ENCODE measurements around the gene ADAMTS18.

GRCh38 chr16:77308163-77308561 is 126.7 kb downstream of the ADAMTS18 start:
- no peak for TF ChIP-seq EP300 (IDR thresholded peaks at IDR 0.05)
- TF ChIP-seq, protein P1, sequence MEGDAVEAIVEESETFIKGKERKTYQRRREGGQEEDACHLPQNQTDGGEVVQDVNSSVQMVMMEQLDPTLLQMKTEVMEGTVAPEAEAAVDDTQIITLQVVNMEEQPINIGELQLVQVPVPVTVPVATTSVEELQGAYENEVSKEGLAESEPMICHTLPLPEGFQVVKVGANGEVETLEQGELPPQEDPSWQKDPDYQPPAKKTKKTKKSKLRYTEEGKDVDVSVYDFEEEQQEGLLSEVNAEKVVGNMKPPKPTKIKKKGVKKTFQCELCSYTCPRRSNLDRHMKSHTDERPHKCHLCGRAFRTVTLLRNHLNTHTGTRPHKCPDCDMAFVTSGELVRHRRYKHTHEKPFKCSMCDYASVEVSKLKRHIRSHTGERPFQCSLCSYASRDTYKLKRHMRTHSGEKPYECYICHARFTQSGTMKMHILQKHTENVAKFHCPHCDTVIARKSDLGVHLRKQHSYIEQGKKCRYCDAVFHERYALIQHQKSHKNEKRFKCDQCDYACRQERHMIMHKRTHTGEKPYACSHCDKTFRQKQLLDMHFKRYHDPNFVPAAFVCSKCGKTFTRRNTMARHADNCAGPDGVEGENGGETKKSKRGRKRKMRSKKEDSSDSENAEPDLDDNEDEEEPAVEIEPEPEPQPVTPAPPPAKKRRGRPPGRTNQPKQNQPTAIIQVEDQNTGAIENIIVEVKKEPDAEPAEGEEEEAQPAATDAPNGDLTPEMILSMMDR (IDR thresholded peaks at IDR 0.05) = no peak
